ENCODE measurements around the gene ZFHX3. TPM values are rescaled to one million over a fixed set of nuclear protein-coding genes. Genes with fewer than 3 reads are reported as not detected.
A peak's percentile ranks its signal among the peaks of the same experiment; 100 is the strongest.

ZFHX3 gene
- total and polyA plus RNA-seq, 2 donors (not counting 3 experiments of a cell fraction or from before 2014, with no cell fraction given) = 3.7 to 18.8 TPM

- DNase-seq (ENCODE audit: low read depth, low spot score) = peak; percentile 40
- peaks cover 67% of the 10 kb centered on the region for H3K4me1 ChIP-seq (ENCODE audit: control insufficient read depth, extremely low read depth, insufficient read depth, low read length)
- TF ChIP-seq EZH2 (IDR thresholded peaks at IDR 0.05; ENCODE audit: borderline replicate concordance, low read depth, low read length, severe bottlenecking) (no peak), POLR2AphosphoS5 (IDR thresholded peaks at IDR 0.05; ENCODE audit: insufficient read depth, low read depth, low read length) (no peak), MAX (IDR thresholded peaks at IDR 0.05; ENCODE audit: insufficient read depth, insufficient read length) (no peak), MYC (IDR thresholded peaks at IDR 0.05; ENCODE audit: low read depth, low read length) (no peak), POLR2A (IDR thresholded peaks at IDR 0.05; ENCODE audit: low read depth, low read length) (no peak), FOS (IDR thresholded peaks at IDR 0.05; ENCODE audit: borderline replicate concordance, insufficient read depth, low read length) (no peak), GATA2 (IDR thresholded peaks at IDR 0.05; ENCODE audit: insufficient read depth, insufficient read length, low read depth, low read length) (no peak), CTCF (IDR thresholded peaks at IDR 0.05; ENCODE audit: extremely low read depth in 1 of 2, insufficient read depth in 1 of 2, low read depth in 1 of 2, low read length in 2 of 2) (no peak), JUN (IDR thresholded peaks at IDR 0.05; ENCODE audit: borderline replicate concordance, insufficient read depth, insufficient read length, low read depth) (no peak)
- no peaks in the 10 kb centered on the region for H3K36me3 ChIP-seq (ENCODE audit: control insufficient read depth in 2 of 2, extremely low read depth in 1 of 2, insufficient read depth in 2 of 2, low read length in 2 of 2)
- ChIA-PET CTCF (interaction anchor here (0.5 to 1.3 kb wide), 4 partner anchors 18 to 124 kb away, joined by 3 to 7 read pairs (median 4); no protein-coding TSS in a partner anchor), POLR2A (no interaction called here)
- H3K9me1 ChIP-seq (replicated peaks; ENCODE audit: control insufficient read depth, extremely low read depth, insufficient read depth, low read length) = no peaks in the 10 kb centered on the region
- peak overlapping the region; percentile 100 for H3K27ac ChIP-seq (ENCODE audit: insufficient read depth, low read depth, low read length)
- H3K4me2 ChIP-seq (ENCODE audit: insufficient read depth, low read length) = peak overlapping the region; percentile 94
- dilution Hi-C loops (cut with MboI; ENCODE audit: extremely low pct_ligation_motif_present, low sequenced_read_pairs) = no loop called here
- no peaks in the 10 kb centered on the region for H4K20me1 ChIP-seq (replicated peaks; ENCODE audit: control insufficient read depth, extremely low read depth, insufficient read depth, low read length)
- intact Hi-C loops (cut with micrococcal nuclease) = loop anchor here (2.0 to 10.0 kb wide), 4 partner anchors 32 to 758 kb away; no protein-coding TSS in a partner anchor
- no peaks in the 10 kb centered on the region for H3K27me3 ChIP-seq (ENCODE audit: control insufficient read depth in 2 of 2, insufficient read depth in 2 of 2, low read length in 2 of 2)
- peaks cover 88% of the 10 kb centered on the region for H3K79me2 ChIP-seq (ENCODE audit: control insufficient read depth, insufficient read depth, low read length)
- peak overlapping the region; percentile 91 for H3K9ac ChIP-seq (replicated peaks; ENCODE audit: extremely low read depth, insufficient read depth, low read length)
- peak overlapping the region in 1 of 3 experiments; percentile 55 for H3K4me3 ChIP-seq (replicated peaks in 1 of 3; ENCODE audit: insufficient read depth in 1 of 3, low read depth in 1 of 3, low read length in 3 of 3)
- no TSS peak for BruUV-seq (replicated peaks)
- FAIRE-seq = no peak
- no peak overlapping the region for H2AFZ ChIP-seq (ENCODE audit: low read depth, low read length)
- H3K9me3 ChIP-seq (replicated peaks; ENCODE audit: control insufficient read depth, insufficient read depth, low read length) = no peaks in the 10 kb centered on the region
These were observed 4.6 kb upstream of the ZFHX3 start for GRCh38 chr16:73052576-73052975.

All from endothelial cell of umbilical vein (primary cell).